ENCODE data around the gene ELMOD1.

Gene ELMOD1

GRCh38 chr11:107570015-107570414 lies 20.9 kb upstream of the ELMOD1 start:
- TF ChIP-seq REST (IDR thresholded peaks at IDR 0.05; ENCODE audit: insufficient read depth in 1 of 2, low read depth in 2 of 2, low read length in 2 of 2) (no peak), TAF1 (IDR thresholded peaks at IDR 0.05; ENCODE audit: borderline replicate concordance, insufficient read depth, low read length) (no peak), FOXP2 (optimal IDR thresholded peaks at IDR 0.05; ENCODE audit: borderline replicate concordance, extremely low read depth, extremely low read length, insufficient read depth) (no peak)

- TF ChIP-seq POLR2AphosphoS5 (IDR thresholded peaks at IDR 0.05; ENCODE audit: low read depth, low read length) (no peak), FOXP2 (optimal IDR thresholded peaks at IDR 0.05; ENCODE audit: borderline replicate concordance, extremely low read depth, extremely low read length, insufficient read depth) (no peak), SIN3A (IDR thresholded peaks at IDR 0.05; ENCODE audit: borderline replicate concordance, insufficient read depth, low read length) (no peak), TAF1 (IDR thresholded peaks at IDR 0.05; ENCODE audit: borderline replicate concordance, insufficient read depth, low read length) (no peak), REST (IDR thresholded peaks at IDR 0.05; ENCODE audit: insufficient read depth in 1 of 2, low read depth in 2 of 2, low read length in 2 of 2) (no peak)
Observed at GRCh38 chr11:107573438-107573837, 17.5 kb upstream of the ELMOD1 start.

GRCh38 chr11:107577346-107577711 lies 13.6 kb upstream of the ELMOD1 start:
- no peak for TF ChIP-seq SIN3A (IDR thresholded peaks at IDR 0.05; ENCODE audit: borderline replicate concordance, insufficient read depth, low read length)
- no peak for TF ChIP-seq REST (IDR thresholded peaks at IDR 0.05; ENCODE audit: insufficient read depth in 1 of 2, low read depth in 2 of 2, low read length in 2 of 2)
- TF ChIP-seq FOXP2 (optimal IDR thresholded peaks at IDR 0.05; ENCODE audit: borderline replicate concordance, extremely low read depth, extremely low read length, insufficient read depth) = no peak
- no peak for TF ChIP-seq POLR2AphosphoS5 (IDR thresholded peaks at IDR 0.05; ENCODE audit: low read depth, low read length)
- TF ChIP-seq TAF1 (IDR thresholded peaks at IDR 0.05; ENCODE audit: borderline replicate concordance, insufficient read depth, low read length) = no peak

GRCh38 chr11:107581147-107581546 lies 9.8 kb upstream of the ELMOD1 start:
- TF ChIP-seq REST (IDR thresholded peaks at IDR 0.05; ENCODE audit: insufficient read depth in 1 of 2, low read depth in 2 of 2, low read length in 2 of 2) = no peak
- TF ChIP-seq TAF1 (IDR thresholded peaks at IDR 0.05; ENCODE audit: borderline replicate concordance, insufficient read depth, low read length) = no peak
- no peak for TF ChIP-seq SIN3A (IDR thresholded peaks at IDR 0.05; ENCODE audit: borderline replicate concordance, insufficient read depth, low read length)
- TF ChIP-seq FOXP2 (optimal IDR thresholded peaks at IDR 0.05; ENCODE audit: borderline replicate concordance, extremely low read depth, extremely low read length, insufficient read depth) = no peak
- no peak for TF ChIP-seq POLR2AphosphoS5 (IDR thresholded peaks at IDR 0.05; ENCODE audit: low read depth, low read length)

GRCh38 chr11:107583629-107584195 lies 7.2 kb upstream of the ELMOD1 start:
- TF ChIP-seq REST (IDR thresholded peaks at IDR 0.05; ENCODE audit: insufficient read depth in 1 of 2, low read depth in 2 of 2, low read length in 2 of 2) = no peak
- TF ChIP-seq POLR2AphosphoS5 (IDR thresholded peaks at IDR 0.05; ENCODE audit: low read depth, low read length) = no peak
- no peak for TF ChIP-seq FOXP2 (optimal IDR thresholded peaks at IDR 0.05; ENCODE audit: borderline replicate concordance, extremely low read depth, extremely low read length, insufficient read depth)
- no peak for TF ChIP-seq TAF1 (IDR thresholded peaks at IDR 0.05; ENCODE audit: borderline replicate concordance, insufficient read depth, low read length)
- no peak for TF ChIP-seq SIN3A (IDR thresholded peaks at IDR 0.05; ENCODE audit: borderline replicate concordance, insufficient read depth, low read length)
